ENCODE data around the gene CYBA.

- no peak for TF ChIP-seq POLR2A (IDR thresholded peaks at IDR 0.05)
- no peak for TF ChIP-seq POLR2AphosphoS5 (IDR thresholded peaks at IDR 0.05)
- TF ChIP-seq, protein P1, sequence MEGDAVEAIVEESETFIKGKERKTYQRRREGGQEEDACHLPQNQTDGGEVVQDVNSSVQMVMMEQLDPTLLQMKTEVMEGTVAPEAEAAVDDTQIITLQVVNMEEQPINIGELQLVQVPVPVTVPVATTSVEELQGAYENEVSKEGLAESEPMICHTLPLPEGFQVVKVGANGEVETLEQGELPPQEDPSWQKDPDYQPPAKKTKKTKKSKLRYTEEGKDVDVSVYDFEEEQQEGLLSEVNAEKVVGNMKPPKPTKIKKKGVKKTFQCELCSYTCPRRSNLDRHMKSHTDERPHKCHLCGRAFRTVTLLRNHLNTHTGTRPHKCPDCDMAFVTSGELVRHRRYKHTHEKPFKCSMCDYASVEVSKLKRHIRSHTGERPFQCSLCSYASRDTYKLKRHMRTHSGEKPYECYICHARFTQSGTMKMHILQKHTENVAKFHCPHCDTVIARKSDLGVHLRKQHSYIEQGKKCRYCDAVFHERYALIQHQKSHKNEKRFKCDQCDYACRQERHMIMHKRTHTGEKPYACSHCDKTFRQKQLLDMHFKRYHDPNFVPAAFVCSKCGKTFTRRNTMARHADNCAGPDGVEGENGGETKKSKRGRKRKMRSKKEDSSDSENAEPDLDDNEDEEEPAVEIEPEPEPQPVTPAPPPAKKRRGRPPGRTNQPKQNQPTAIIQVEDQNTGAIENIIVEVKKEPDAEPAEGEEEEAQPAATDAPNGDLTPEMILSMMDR (IDR thresholded peaks at IDR 0.05) = no peak
Measured at GRCh38 chr16:88632587-88632930, 18.3 kb downstream of the CYBA start.

Measured in breast epithelium (tissue), 3 donors.